GM19467 (cell line): ENCODE results near the gene TMEM245.
A peak's percentile ranks its signal among the peaks of the same experiment; 100 is the strongest.

Experiments used
- ATAC-seq: cut with Tn5 transposase; IDR thresholded peaks from one replicate; pipeline ENCODE4 v1.9.1; 2021; ENCODE audit warnings: mild to moderate bottlenecking, moderate library complexity; ENCODE audit not compliant: unreplicated experiment

Gene TMEM245

DNA sequence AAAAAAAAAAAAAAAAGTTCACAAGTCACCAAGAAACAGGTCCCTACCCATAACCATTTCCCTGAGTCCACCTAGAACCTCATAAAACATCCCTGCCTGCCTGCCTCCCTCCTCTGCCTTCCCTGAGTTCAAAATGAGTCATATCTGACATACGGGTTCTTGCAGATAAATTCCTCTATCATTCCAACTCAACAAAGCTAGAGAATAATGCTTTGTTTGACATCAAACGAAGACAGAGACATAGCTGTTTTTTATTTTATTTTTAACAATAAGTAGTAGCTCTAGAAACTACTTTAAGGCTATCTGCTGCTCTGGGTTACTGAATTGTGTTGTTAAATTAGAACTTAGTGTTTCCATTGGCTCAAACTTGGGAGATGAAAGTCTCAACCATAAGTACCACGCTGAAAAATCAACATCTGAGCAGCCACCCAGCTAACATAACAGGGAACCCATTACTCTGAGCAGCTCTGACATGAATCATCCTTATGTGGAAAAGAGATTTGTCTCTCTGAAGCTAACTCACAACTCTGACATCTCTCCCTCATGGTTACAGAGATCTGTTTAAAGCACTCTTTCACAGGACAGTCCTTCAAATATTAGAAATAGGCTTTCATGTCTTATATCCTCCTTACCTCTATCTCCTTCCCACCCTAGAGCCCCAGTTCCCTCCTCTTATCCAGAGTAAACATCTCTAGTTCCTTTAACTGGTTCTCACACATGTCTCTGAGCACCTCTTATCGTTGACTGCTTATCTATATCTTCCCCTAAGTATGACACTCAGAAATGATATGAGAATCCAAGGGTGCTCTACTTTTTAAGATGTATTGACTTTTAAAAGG lies 12.1 kb downstream of the TMEM245 start:
- no peak for ATAC-seq

DNA sequence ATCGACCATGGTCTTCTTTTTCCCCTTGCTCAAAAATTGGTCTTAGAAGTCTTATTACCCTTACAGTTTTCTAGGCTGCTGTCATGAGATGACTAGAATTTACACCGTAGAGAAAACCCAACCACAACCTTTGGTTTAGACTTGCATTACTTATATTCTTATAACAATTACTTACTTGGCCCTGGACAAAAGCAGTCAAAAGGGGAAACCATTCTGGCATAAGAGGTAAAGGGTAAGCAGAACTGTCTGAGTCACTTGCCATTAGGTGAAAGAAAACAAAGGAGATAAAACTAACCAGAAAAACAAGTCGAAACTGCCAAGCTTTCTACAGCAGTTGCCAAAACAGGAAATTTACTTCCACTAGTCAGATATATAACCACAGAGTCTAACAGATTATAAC lies 17.9 kb downstream of the TMEM245 start:
- peak; percentile 72 for ATAC-seq

DNA sequence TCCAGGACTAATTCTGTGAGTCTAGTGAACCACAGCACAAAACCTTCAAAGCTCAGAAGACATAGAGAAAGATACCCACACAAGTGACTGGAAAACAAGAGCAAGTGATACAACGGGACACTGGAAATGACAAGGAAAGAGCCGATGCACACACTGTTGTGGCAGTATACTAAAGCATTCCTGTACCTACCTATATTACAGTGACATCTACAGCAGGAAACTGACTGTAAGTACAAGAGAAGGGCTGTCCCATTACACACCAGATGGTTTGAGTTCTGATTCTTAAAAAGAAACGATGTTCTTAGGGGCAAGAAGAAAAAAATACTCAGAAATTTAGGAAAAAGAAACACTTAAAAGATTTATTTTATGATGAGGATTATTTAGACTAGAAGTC lies 18.5 kb downstream of the TMEM245 start:
- no peak for ATAC-seq

DNA sequence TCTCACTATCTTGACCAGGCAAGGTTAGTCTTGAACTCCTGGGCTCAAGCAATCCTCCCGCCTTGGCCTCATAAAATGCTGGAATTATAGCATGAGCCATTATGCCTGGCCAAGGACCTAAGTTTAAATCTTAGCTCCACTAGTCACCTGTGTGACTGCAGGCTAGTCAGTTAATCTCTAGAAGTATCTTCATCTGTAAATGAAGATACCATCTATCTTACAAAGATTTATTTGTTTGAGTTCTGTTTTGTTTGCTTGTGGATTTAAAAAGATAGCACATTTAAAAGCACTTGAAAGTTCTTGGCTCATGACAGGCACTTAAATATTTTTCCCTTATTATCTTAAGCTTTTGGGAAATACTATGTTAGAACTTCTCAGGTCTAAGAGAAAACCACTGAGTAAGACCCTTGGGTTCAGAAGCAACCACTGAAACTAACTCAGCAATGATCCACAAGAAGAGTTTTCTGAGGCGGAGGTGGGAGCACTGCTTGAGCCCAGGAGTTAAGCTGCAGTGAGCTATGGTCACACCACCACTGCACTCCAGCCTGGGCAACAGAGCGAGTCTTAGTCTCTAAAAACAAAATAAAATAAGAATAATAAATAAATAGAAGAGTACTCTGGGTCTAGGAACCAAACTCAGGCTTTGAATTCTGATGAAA lies 19.1 kb downstream of the TMEM245 start:
- no peak for ATAC-seq

DNA sequence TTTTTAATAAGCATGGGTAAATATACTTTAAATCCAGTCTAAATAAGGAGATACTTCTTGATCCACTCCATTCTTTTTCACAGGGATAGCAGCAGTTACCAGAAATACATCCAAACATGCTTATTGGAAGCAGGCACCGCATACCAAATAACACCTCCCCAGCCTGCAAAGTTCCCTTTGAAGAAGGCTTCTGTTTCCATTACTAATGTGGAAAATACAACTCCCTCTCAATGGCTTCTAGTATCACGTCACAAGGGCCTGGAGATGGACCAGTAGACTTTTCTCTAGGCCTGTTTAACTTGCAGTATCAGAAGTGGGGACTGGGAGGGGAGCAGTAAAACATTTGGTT lies 20.8 kb downstream of the TMEM245 start:
- ATAC-seq = no peak

DNA sequence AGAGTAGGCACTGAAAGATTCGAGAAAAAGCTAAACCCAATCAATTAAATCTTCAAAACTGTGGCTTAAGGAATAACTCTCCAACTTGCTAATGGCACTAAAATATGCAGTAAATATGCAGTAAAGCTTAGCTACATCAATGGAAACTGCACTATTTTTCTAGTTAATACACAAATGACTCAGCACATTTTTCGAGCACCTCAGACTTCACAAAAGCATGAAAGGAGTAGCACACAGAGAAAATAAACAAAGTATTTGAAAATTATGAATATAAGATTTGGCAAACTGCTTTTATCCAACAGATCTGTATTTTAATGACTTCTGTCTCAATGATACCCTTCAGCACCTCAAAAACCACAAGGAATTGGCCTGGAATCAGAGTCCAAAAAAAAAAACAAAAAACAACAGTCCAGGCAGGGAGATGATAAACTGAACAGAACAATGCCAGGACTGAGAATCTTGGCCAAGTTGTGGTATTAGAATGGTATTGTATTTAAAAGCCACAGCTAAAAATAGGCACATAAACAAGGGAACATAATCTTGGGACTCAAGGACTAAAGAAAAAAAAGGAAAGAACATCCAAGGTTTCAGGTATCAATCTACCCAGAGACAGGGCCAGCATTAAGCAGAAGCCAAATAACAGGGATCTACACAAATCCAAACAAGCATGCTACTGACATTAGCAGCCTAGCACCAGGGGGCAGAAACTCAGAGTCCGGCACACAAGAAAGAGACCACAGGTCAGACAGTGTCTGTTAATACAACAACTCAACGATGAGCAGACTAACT lies 21.4 kb downstream of the TMEM245 start:
- no peak for ATAC-seq

DNA sequence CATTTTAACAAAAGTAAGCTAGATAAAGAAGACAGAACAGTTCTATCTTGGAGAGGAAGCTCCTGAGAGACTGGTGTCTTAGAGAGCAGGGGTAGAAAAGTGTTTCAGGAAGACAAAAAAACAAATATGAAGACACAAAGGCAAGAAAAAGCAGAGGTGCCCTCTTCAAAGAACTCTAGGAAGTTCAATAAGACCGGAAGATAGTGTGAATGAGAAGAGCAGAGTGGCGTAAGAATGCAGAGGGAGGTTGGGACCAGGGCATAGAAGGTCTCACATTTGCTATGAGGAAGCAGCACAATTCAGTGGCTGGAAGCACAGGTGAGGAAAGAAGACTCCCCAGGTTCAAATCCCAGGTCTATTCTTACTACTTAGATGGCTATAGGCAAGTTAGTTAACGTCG lies 22.6 kb downstream of the TMEM245 start:
- ATAC-seq = no peak

DNA sequence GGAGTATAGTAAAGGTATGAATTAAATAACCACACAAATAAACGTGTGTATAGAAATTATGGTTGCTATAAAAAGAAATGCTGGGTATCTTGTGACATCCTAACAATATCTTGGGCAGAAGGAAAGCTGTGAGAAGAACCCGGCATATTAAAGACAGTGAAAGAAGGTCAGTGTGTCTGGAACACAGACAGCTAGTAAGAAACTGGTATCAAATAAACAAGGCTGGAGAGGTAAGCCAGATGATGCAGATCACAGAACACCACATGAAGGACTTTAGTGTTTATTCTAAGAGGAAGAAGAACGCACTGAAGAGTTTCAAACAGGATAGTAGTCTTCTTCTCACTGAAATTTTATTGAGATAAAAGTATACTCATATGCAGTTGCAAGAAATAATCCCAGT lies 24.4 kb downstream of the TMEM245 start:
- ATAC-seq = no peak

DNA sequence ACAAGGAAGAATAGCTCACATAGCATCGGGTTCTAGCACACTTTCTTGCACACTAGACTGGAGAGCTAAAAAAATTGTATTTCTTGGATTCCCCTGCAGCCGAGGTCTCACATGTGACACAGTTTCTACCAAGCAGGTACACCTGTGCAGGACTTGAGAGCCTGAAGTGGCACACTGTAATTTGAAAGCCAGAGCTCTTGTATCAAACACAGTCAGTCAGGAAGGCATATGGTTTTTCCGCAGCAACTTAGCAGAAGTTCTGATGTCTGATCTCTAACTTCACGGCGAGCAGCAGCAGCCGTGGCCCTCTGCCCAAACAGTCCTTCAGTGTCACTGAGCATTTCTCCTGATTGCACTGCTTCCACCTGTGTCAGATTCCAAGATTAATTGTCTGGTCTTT lies 25.5 kb downstream of the TMEM245 start:
- ATAC-seq = no peak

DNA sequence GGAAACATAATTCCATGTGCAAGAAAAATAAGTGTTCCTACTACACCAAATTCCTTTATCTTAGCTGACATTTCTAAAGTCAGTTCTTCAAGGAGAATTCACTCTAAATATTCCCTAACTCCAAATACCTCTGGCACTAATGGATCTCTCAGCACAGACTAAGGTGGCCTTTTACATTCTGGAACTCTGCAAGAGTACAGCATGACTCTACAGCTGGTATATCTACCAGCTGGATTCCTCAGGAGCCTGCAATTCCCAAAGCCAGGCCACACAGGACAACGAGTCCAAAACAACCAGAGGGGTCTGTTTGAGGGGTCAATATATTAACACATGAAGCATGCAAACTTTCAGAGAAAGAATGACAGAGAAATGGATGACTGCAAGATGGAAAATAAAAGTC lies 27.2 kb downstream of the TMEM245 start:
- ATAC-seq = no peak

DNA sequence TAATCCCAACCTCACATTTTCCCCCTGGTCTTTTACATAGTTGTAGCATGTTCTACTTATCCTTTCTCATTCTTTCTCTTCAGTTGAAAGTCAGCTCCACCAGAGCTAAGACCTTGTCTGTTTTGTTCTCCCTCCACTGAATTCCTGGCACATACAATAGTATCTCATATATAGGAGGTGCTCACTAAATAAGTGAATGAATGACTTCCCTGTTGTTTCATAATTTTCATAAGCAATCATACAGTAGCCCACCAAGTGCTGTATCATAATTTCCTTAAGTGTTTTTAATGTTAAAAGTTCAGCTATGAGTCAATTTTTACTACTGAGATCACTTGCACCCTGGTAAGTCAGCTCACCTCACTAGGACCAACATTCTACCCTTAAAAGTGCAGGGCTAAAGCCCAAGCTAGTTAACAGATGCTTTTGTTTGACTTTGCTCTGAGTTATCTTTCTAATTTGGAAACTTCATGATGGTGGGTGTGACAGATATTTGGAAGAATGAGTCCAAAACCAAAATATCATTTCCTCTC lies 27.6 kb downstream of the TMEM245 start:
- ATAC-seq = no peak

DNA sequence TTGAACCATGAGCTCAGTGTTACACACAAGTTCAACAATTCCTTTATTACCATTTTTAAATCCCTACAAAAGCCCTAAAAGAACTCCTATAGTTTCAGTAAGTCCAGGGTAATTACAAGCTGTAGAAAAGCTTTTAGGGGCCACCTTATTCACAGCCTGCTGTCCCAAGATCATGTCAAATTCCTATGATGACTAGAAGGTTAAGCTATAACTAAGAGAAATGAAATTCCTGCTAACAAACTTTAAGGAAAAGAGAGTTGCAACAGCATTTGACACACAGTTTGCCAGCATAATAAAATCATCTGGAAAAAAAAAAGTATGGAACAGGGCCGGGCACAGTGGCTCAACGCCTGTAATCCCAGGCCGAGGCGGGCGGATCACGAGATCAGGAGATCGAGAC lies 31.5 kb downstream of the TMEM245 start:
- no peak for ATAC-seq

DNA sequence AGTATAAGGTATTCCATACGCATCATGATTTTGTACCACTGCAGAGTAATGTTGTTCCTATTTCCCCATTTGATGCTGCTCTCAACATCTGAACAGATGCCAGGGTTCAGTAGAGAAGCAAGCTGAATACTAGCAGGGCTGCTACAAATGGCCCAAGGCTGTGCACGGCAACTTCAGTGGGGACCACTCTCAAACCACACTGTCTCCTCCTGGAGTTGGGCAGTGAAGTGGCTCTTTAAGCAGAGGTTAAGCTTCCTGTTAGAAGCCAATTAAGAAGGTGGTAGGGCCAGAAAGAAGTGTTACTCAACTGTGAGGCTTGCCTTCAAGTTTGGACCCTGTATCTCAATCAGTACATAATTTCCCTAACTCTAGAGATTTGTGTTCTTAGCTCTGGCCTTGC lies 32.0 kb downstream of the TMEM245 start:
- ATAC-seq = no peak

DNA sequence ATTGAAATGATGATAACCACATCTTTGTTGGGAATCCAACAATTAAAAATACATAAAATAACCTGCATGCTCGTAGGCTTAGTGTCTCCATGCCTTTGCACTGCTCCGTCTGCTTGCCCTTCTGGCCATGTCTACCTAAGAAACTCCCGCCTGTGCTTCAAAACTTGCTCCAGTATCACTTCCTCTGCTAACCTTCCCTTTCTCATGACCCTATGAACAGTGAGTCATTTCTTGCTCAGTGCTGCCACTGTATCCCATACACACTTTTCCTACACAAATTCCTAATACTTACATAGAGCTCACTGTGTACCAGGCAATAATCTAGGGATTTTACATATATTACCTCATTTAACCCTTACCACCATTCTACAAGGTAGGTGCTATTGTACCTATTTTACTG lies 33.5 kb downstream of the TMEM245 start:
- no peak for ATAC-seq

DNA sequence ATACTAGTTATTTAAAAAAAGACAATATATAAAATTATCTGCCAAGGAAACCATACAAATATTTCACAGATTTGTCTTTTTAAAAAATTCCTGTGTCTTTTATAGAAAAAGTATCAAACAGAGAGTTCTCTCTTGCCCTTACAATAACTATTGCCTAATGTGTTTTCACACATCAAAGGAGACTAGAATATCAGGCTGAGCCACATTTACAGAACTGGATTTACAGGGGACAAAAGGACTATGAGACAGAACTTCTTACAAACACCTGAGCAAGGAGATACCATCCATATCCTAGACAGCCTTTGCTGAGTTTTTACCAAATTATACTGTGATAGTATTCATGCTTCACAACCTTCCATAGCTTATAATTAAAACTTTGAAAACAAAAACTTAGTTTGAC lies 34.2 kb downstream of the TMEM245 start:
- no peak for ATAC-seq

DNA sequence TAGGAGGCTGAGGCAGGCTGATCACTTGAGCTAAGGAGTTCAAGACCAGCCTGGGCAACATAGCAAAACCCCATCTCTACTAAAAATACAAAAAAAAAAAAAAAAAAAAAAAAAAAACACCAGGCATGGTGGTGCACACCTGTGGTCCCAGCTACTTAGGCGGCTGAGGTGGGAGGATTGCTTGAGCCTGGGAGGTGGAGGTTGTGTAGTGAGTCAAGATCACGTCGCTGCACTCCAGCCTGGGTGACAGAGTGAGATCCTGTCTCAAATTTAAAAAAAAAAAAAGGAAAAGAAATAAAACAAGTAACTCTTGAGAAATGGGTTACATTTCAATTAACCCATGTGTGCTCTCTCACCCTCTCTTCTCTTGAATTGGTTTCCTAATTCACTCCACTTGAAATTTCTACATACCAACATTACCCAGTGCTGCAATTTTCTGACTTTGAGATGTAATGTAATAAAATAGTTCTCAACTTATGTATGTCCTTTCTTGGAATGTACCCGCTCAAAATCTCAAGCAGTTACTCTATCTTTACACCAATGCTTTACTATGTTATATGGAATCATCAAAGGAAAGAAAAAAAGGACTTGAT lies 35.8 kb downstream of the TMEM245 start:
- ATAC-seq = no peak

DNA sequence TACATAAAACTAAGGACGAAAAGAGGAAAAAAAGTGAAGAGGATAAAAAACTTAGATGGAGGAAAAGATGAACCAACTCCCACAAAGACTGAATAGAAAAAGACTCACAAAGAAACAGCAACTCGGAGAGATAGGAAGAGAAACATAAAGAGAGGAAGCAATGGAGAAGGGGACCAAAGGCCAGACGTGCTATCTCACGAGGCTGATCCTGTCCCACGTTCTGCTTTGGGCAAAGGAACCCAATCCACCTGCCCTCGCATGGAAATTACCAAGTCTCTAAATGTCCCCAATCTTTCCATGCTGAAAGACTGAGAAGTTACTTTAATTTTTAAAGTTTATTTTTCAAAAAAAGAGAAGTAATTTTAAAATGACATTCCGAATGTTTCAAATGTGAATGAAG lies 36.6 kb downstream of the TMEM245 start:
- ATAC-seq = no peak

DNA sequence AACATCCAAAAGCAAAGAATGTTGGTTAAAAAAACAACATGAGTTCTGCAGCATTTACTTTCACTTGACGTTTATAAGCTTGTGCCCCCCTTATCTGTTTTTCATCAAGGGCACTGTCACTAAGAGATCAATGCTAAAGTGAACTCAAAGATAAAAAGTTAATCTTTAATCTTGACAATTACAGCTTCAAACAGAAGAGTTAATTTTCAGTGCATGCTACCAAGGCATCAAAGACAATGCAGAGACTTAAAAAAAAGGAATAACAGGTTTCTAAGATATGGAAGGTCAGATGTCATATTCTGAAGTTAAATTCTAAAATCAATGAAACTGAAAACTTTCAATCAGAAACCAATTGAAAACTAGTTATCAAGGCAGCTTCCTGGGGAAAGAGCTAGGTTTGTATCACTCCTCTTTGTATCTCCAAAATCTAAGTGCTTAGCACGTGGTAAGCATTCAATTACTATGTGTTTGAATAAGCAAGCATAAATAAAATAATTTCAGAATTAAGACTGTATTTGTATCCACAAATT lies 37.6 kb downstream of the TMEM245 start:
- no peak for ATAC-seq

DNA sequence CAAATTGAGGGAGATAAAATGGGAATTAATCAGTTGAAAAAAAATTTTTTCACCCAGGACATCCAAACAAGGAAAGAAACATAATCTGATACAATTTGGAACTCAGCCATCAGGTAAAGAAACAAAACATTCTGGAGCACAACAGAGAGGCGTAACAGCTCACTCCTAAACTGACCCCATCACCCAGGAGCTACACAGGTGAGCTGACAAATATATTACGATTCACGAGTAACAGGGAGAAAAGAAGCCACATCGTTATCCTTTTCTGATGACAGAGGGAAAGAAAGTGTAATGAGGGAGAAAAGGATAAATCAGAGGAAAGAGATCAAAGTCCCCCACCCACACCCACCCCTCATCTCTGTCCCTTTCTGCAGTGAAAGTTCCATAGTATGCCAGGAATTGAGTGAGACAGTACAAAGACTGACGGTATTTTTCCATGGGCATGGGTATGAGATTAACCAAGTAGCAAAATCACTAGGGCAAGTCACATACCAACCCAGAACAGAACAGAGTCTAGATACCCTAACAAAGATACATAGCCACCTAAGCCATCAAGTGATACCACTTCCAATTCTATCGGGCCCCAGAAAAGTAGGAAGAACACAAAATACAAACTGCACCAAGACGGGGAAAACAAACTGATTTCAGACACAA lies 45.4 kb downstream of the TMEM245 start:
- no peak for ATAC-seq

DNA sequence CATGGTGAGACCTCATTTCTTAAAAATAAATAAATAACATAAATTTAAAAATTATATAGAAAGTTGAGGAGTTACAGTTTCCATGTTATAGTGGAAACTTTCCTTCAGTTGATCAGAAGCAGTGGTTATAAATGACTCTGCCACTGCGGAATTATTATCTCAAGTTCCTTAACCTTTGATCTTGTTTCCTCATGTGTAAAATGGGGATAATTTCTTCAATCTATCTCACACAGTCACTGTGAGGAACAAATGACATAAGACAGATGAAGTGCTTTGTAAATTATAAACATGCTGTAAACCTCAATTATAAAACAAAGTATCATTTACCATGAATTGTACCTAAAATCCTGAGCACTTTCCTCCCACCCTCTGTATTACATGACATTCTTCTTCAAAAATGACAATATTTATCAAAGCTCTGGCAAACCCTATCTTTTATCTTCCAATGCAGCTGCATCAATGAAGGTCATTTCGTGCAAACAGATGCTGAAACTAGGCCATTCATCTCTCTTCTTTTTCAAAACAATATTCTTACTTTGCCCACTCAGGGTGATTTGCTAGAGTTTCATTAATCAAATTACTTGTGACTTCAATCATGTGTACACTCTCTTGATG lies 46.8 kb downstream of the TMEM245 start:
- ATAC-seq = no peak
